Vagina (tissue), 2 donors: Measurements from ENCODE around the gene LRWD1. TPM values are rescaled to one million over a fixed set of nuclear protein-coding genes. Genes with fewer than 3 reads are reported as not detected.

Source experiments
- DNase-seq, 2 donors: peaks; one replicate each; pipeline ENCODE4 v3.0.0-alpha.2; 2017; ENCODE audit errors: extremely low spot score in 2 of 2
- H3K27ac ChIP-seq: fragments of 200-600 bp; sonication (generic); one replicate; pipeline ENCODE4 v1.5.1; 2019
- H3K27me3 ChIP-seq: fragments of 200-600 bp; sonication (generic); one replicate; pipeline ENCODE4 v1.5.1; 2019
- H3K36me3 ChIP-seq, 2 donors: fragments of 200-600 bp; sonication (generic); one replicate each; pipeline ENCODE4 v1.5.1; 2017 to 2019
- H3K4me1 ChIP-seq: fragments of 200-600 bp; sonication (generic); one replicate; pipeline ENCODE4 v1.5.1; 2019
- H3K4me3 ChIP-seq, 2 donors: fragments of 200-600 bp; sonication (generic); 1 replicate in 1 of 2; 2 replicates in 1 of 2; pipeline ENCODE4 v1.5.1; 2016 to 2019
- H3K9me3 ChIP-seq: fragments of 200-600 bp; sonication (generic); one replicate; pipeline ENCODE4 v1.5.1; 2019
- CTCF ChIP-seq, 3 experiments: fragments of 450-650 bp in 2 of 3; fragments of 200-600 bp in 1 of 3; sonication (generic) in 1 of 3; IDR thresholded peaks; one replicate each; pipeline ENCODE4 v1.5.1; 2017 to 2019; ENCODE audit warnings: antibody characterized with exemption in 3 of 3, mild to moderate bottlenecking in 2 of 3, moderate library complexity in 2 of 3
- POLR2A ChIP-seq, 2 donors: fragments of 450-650 bp; IDR thresholded peaks; one replicate each; pipeline ENCODE4 v1.6.1; 2017; ENCODE audit warnings: antibody characterized with exemption in 2 of 2, mild to moderate bottlenecking in 2 of 2, moderate library complexity in 2 of 2
- POLR2AphosphoS5 ChIP-seq, 2 donors: sonication (generic); formaldehyde crosslinking; IDR thresholded peaks; one replicate each; pipeline ENCODE4 v1.9.0; 2017; ENCODE audit warnings: antibody characterized with exemption in 2 of 2, mild to moderate bottlenecking in 2 of 2, low read depth in 1 of 2; ENCODE audit not compliant: insufficient read depth in 1 of 2
- intact Hi-C: fragments of 100-400 bp; cut with DNase I; formaldehyde crosslinking; loops from one replicate; pipeline ENCODE4 v1.15.1; 2023
- total RNA-seq: library from RNA; depleted of rRNA; stranded (reverse); fragments of >200 nt; gene quantifications from one replicate; pipeline ENCODE4 v1.2.3, GENCODE V29; 2016

Gene LRWD1
- total RNA-seq, 1 donor from 2014 or later: 11.0 TPM

- Histone ChIP-seq H3K4me1 (no peaks in the 10 kb centered on the region), H3K9me3 (no peaks in the 10 kb centered on the region), H3K4me3 (no peak overlapping the region), H3K27me3 (no peaks in the 10 kb centered on the region), H3K27ac (no peak overlapping the region), H3K36me3 (peaks cover 0 to 34% of the 10 kb centered on the region in 2 donors)
- intact Hi-C loops: no loop called here
- TF ChIP-seq POLR2A (IDR thresholded peaks at IDR 0.05): no peak
- no peak for TF ChIP-seq POLR2AphosphoS5 (IDR thresholded peaks at IDR 0.05; ENCODE audit: insufficient read depth in 1 of 2, low read depth in 1 of 2)
- no peak for TF ChIP-seq CTCF (IDR thresholded peaks at IDR 0.05)
- no peak for DNase-seq
These were observed 9.2 kb upstream of the LRWD1 start for GRCh38 chr7:102455596-102455995.

- no peaks in the 10 kb centered on the region for H3K9me3 ChIP-seq
- no peaks in the 10 kb centered on the region for H3K4me1 ChIP-seq
- TF ChIP-seq POLR2A (IDR thresholded peaks at IDR 0.05) (no peak), POLR2AphosphoS5 (IDR thresholded peaks at IDR 0.05; ENCODE audit: insufficient read depth in 1 of 2, low read depth in 1 of 2) (no peak), CTCF (IDR thresholded peaks at IDR 0.05) (no peak)
- DNase-seq: no peak
- H3K27ac ChIP-seq: no peak overlapping the region
- intact Hi-C loops: no loop called here
- no peak overlapping the region for H3K4me3 ChIP-seq
- H3K36me3 ChIP-seq: peaks cover 0 to 34% of the 10 kb centered on the region in 2 donors
- H3K27me3 ChIP-seq: no peaks in the 10 kb centered on the region
These were observed 8.5 kb upstream of the LRWD1 start for GRCh38 chr7:102456327-102456726.

- peaks cover under 1% of the 10 kb centered on the region for H3K4me1 ChIP-seq
- intact Hi-C loops: no loop called here
- peaks cover 0 to 34% of the 10 kb centered on the region in 2 donors for H3K36me3 ChIP-seq
- no peaks in the 10 kb centered on the region for H3K27me3 ChIP-seq
- DNase-seq: no peak
- TF ChIP-seq CTCF (IDR thresholded peaks at IDR 0.05) (no peak), POLR2A (IDR thresholded peaks at IDR 0.05) (no peak), POLR2AphosphoS5 (IDR thresholded peaks at IDR 0.05; ENCODE audit: insufficient read depth in 1 of 2, low read depth in 1 of 2) (no peak)
- no peak overlapping the region for H3K4me3 ChIP-seq
- no peaks in the 10 kb centered on the region for H3K9me3 ChIP-seq
- H3K27ac ChIP-seq: no peak overlapping the region
These were observed 7.3 kb upstream of the LRWD1 start for GRCh38 chr7:102457352-102457924.

- peaks cover 17% of the 10 kb centered on the region for H3K4me1 ChIP-seq
- H3K27me3 ChIP-seq: no peaks in the 10 kb centered on the region
- TF ChIP-seq POLR2A (IDR thresholded peaks at IDR 0.05) (no peak), POLR2AphosphoS5 (IDR thresholded peaks at IDR 0.05; ENCODE audit: insufficient read depth in 1 of 2, low read depth in 1 of 2) (no peak), CTCF (IDR thresholded peaks at IDR 0.05) (no peak)
- intact Hi-C loops: no loop called here
- peaks cover 0 to 34% of the 10 kb centered on the region in 2 donors for H3K36me3 ChIP-seq
- H3K27ac ChIP-seq: no peak overlapping the region
- no peak overlapping the region for H3K4me3 ChIP-seq
- DNase-seq: no peak
- no peaks in the 10 kb centered on the region for H3K9me3 ChIP-seq
These were observed 5.5 kb upstream of the LRWD1 start for GRCh38 chr7:102459221-102459844.

- TF ChIP-seq POLR2AphosphoS5 (IDR thresholded peaks at IDR 0.05; ENCODE audit: insufficient read depth in 1 of 2, low read depth in 1 of 2): no peak
- TF ChIP-seq POLR2A (IDR thresholded peaks at IDR 0.05): no peak
- TF ChIP-seq CTCF (IDR thresholded peaks at IDR 0.05): no peak
- Histone ChIP-seq H3K4me3 (no peak overlapping the region), H3K27me3 (no peaks in the 10 kb centered on the region), H3K9me3 (no peaks in the 10 kb centered on the region), H3K4me1 (peaks cover 22% of the 10 kb centered on the region), H3K27ac (no peak overlapping the region), H3K36me3 (peaks cover 0 to 33% of the 10 kb centered on the region in 2 donors)
- no peak for DNase-seq
- intact Hi-C loops: no loop called here
These were observed 4.3 kb upstream of the LRWD1 start for GRCh38 chr7:102460467-102460866.
